SK-N-SH (cell line): ENCODE results near the gene TBC1D2B. TPM values are rescaled to one million over a fixed set of nuclear protein-coding genes. Genes with fewer than 3 reads are reported as not detected.

Experiments used
- CTCF ChIA-PET: fragments of 300-600, 350-600 bp; formaldehyde crosslinking; extraction: SDS; loops from one replicate; lab custom pipeline; 2021; lab: Yijun Ruan, JAX
- POLR2A ChIA-PET: fragments of 350-600 bp; sonication (Branson Sonifier 250); formaldehyde crosslinking; extraction: SDS; loops from one replicate; lab custom pipeline; 2020; ENCODE audit warnings: antibody characterized with exemption, inconsistent platforms; lab: Yijun Ruan, JAX
- DNase-seq: peaks from one replicate; pipeline ENCODE4 v3.0.0; 2012
- H2AFZ ChIP-seq: fragments of 200-600 bp; sonication (generic); 2 replicates; pipeline ENCODE4 v1.8.1; 2016; ENCODE audit warnings: antibody characterized with exemption, mild to moderate bottlenecking, low read depth
- H3F3A ChIP-seq: fragments of 200-600 bp; sonication (generic); replicated peaks from 2 replicates; pipeline ENCODE3; 2016; ENCODE audit warnings: antibody characterized with exemption, mild to moderate bottlenecking; ENCODE audit not compliant: insufficient read depth
- H3K27ac ChIP-seq, 2 experiments: fragments of 200-500 bp in 1 of 2; fragments of 200-600 bp in 1 of 2; sonication (Bioruptor generic) in 1 of 2; sonication (generic), shearing (Covaris generic) in 1 of 2; 2 replicates each; pipeline versions ENCODE4 v1.5.1 to v1.6.1; 2014 to 2016; ENCODE audit warnings: low read depth in 2 of 2, inconsistent platforms in 1 of 2, low read length in 1 of 2, mild to moderate bottlenecking in 1 of 2, mixed read lengths in 1 of 2
- H3K27me3 ChIP-seq: fragments of 200-600 bp; sonication (generic), shearing (Covaris generic); 2 replicates; pipeline ENCODE4 v1.6.1; 2016; ENCODE audit warnings: mixed run types; ENCODE audit not compliant: insufficient read depth
- H3K36me3 ChIP-seq, 2 experiments: fragments of 200-500 bp in 1 of 2; fragments of 200-600 bp in 1 of 2; sonication (Bioruptor generic) in 1 of 2; sonication (generic) in 1 of 2; replicated peaks in 1 of 2; 2 replicates each; pipeline versions ENCODE3 to v1.5.1; 2014 to 2016; ENCODE audit warnings: low read length in 1 of 2, mild to moderate bottlenecking in 1 of 2; ENCODE audit not compliant: insufficient read depth in 2 of 2, control insufficient read depth in 1 of 2
- H3K4me1 ChIP-seq, 2 experiments: fragments of 200-500 bp in 1 of 2; fragments of 200-600 bp in 1 of 2; sonication (Bioruptor generic) in 1 of 2; sonication (generic), shearing (Covaris generic) in 1 of 2; 2 replicates each; pipeline versions ENCODE4 v1.5.1 to v1.6.1; 2014 to 2016; ENCODE audit warnings: low read depth in 1 of 2, low read length in 1 of 2, mixed run types in 1 of 2; ENCODE audit not compliant: insufficient read depth in 2 of 2, control insufficient read depth in 1 of 2
- H3K4me2 ChIP-seq: fragments of 200-600 bp; sonication (generic), shearing (Covaris generic); 2 replicates; pipeline ENCODE4 v1.6.1; 2017; ENCODE audit warnings: mixed run types
- H3K4me3 ChIP-seq, 2 experiments: fragments of 200-500 bp in 1 of 2; fragments of 200-600 bp in 1 of 2; sonication (Bioruptor generic) in 1 of 2; sonication (generic), shearing (Covaris generic) in 1 of 2; 2 replicates each; pipeline versions ENCODE4 v1.5.1 to v1.8.1; 2014 to 2016; ENCODE audit warnings: low read depth in 2 of 2, inconsistent platforms in 1 of 2, low read length in 1 of 2, mild to moderate bottlenecking in 1 of 2, mixed read lengths in 1 of 2, moderate library complexity in 1 of 2
- H3K79me2 ChIP-seq: fragments of 200-600 bp; sonication (generic); 2 replicates; pipeline ENCODE4 v1.8.1; 2017; ENCODE audit warnings: mild to moderate bottlenecking; ENCODE audit not compliant: insufficient read depth
- H3K9ac ChIP-seq: fragments of 200-600 bp; sonication (generic); 2 replicates; pipeline ENCODE4 v1.6.1; 2017; ENCODE audit warnings: mixed run types
- H3K9me2 ChIP-seq: fragments of 200-600 bp; sonication (generic); 2 replicates; pipeline ENCODE4 v1.6.1; 2017; ENCODE audit warnings: mixed run types
- H3K9me3 ChIP-seq: fragments of 200-600 bp; sonication (generic); 2 replicates; pipeline ENCODE4 v1.6.1; 2017; ENCODE audit warnings: mixed run types, mild to moderate bottlenecking, moderate library complexity
- H4K20me1 ChIP-seq: fragments of 200-600 bp; sonication (generic); 2 replicates; pipeline ENCODE4 v1.6.1; 2017; ENCODE audit warnings: mild to moderate bottlenecking, mixed run types; ENCODE audit not compliant: insufficient read depth
- CHD2 ChIP-seq: fragments of 150-350 bp; IDR thresholded peaks from 2 replicates; pipeline ENCODE4 v1.6.1; 2018; ENCODE audit warnings: low read length; ENCODE audit not compliant: partially characterized antibody
- ELF1 ChIP-seq: IDR thresholded peaks from 2 replicates; pipeline ENCODE4 v1.4.0; 2012
- EP300 ChIP-seq, 2 experiments: IDR thresholded peaks; 2 replicates each; pipeline versions ENCODE4 v1.4.0 to v1.6.1; 2012; ENCODE audit warnings: borderline replicate concordance in 1 of 2, low read depth in 1 of 2, low read length in 1 of 2
- EZH2phosphoT487 ChIP-seq: fragments of 200-600 bp; sonication (generic); IDR thresholded peaks from 2 replicates; pipeline ENCODE4 v1.6.1; 2017; ENCODE audit warnings: low read depth, mixed run types, mild to moderate bottlenecking, antibody characterized with exemption, moderate library complexity, borderline replicate concordance
- FOSL2 ChIP-seq: IDR thresholded peaks from 2 replicates; pipeline ENCODE4 v1.4.0; 2012; ENCODE audit warnings: low read depth, mild to moderate bottlenecking, moderate library complexity, borderline replicate concordance
- FOXJ3 ChIP-seq: sonication (generic); formaldehyde crosslinking; IDR thresholded peaks from 2 replicates; pipeline ENCODE4 v1.5.1; 2020; ENCODE audit warnings: mild to moderate bottlenecking, missing genetic modification reagents
- FOXM1 ChIP-seq: IDR thresholded peaks from 2 replicates; pipeline ENCODE4 v1.4.0; 2012; ENCODE audit warnings: low read depth, mild to moderate bottlenecking
- GABPA ChIP-seq: IDR thresholded peaks from 2 replicates; pipeline ENCODE4 v1.4.0; 2012; ENCODE audit warnings: low read depth, mild to moderate bottlenecking
- JUND ChIP-seq: IDR thresholded peaks from 2 replicates; pipeline ENCODE4 v1.4.0; 2012
- MEF2A ChIP-seq: IDR thresholded peaks from 2 replicates; pipeline ENCODE4 v1.4.0; 2012; ENCODE audit warnings: low read depth, borderline replicate concordance
- MXI1 ChIP-seq: IDR thresholded peaks from 2 replicates; pipeline ENCODE4 v1.6.1; 2012; ENCODE audit warnings: mild to moderate bottlenecking, low read depth, low read length, improper control_type of control experiment
- NFIC ChIP-seq: IDR thresholded peaks from 2 replicates; pipeline ENCODE4 v1.4.0; 2012; ENCODE audit warnings: borderline replicate concordance
- NRF1 ChIP-seq: IDR thresholded peaks from 2 replicates; pipeline ENCODE4 v1.6.1; 2012; ENCODE audit warnings: low read depth, mild to moderate bottlenecking, low read length
- POLR2AphosphoS5 ChIP-seq: IDR thresholded peaks from 2 replicates; pipeline ENCODE4 v1.6.1; 2012; ENCODE audit warnings: low read depth, low read length
- RCOR1 ChIP-seq: fragments of 150-350 bp; IDR thresholded peaks from 2 replicates; pipeline ENCODE4 v1.6.1; 2017; ENCODE audit warnings: antibody characterized with exemption, low read length
- RXRA ChIP-seq: IDR thresholded peaks from 2 replicates; pipeline ENCODE4 v1.4.0; 2012; ENCODE audit warnings: low read depth, mild to moderate bottlenecking, borderline replicate concordance
- SIN3A ChIP-seq: IDR thresholded peaks from 2 replicates; pipeline ENCODE4 v1.6.1; 2012; ENCODE audit warnings: low read depth, mild to moderate bottlenecking, low read length, moderate library complexity, borderline replicate concordance
- SMC3 ChIP-seq: IDR thresholded peaks from 2 replicates; pipeline ENCODE4 v1.6.1; 2012; ENCODE audit warnings: low read depth, low read length, improper control_type of control experiment
- TAF1 ChIP-seq: IDR thresholded peaks from 2 replicates; pipeline ENCODE4 v1.6.1; 2012; ENCODE audit warnings: low read depth, mild to moderate bottlenecking, low read length, moderate library complexity, borderline replicate concordance
- TCF12 ChIP-seq: IDR thresholded peaks from 2 replicates; pipeline ENCODE4 v1.4.0; 2012
- YY1 ChIP-seq: IDR thresholded peaks from 2 replicates; pipeline ENCODE4 v1.4.0; 2012; ENCODE audit warnings: low read depth, mild to moderate bottlenecking
- WGBS: methylation state at CpG from one replicate; pipeline ENCODE4 v1.1.6; 2017; ENCODE audit warnings: low lambda C conversion rate; 5-methylcytosine and 5-hydroxymethylcytosine counted together
- polyA plus RNA-seq, 3 experiments: library from polyadenylated mRNA; depleted of rRNA; stranded (reverse); fragments of >200 nt; gene quantifications; 2 replicates each; pipeline ENCODE4 v1.2.3, GENCODE V29; 2012
- TF ChIP-seq, protein P1 (sequence below): fragments of 150-350 bp; IDR thresholded peaks from 2 replicates; pipeline ENCODE4 v1.6.1; 2016; ENCODE audit warnings: mild to moderate bottlenecking, low read depth, low read length
- TF ChIP-seq, protein P2 (sequence below): IDR thresholded peaks from 2 replicates; pipeline ENCODE4 v1.4.0; 2012; ENCODE audit warnings: low read depth
- TF ChIP-seq, protein P3 (sequence below): IDR thresholded peaks from 2 replicates; pipeline ENCODE4 v1.4.0; 2012; ENCODE audit warnings: low read depth, borderline replicate concordance
- TF ChIP-seq, protein P4 (sequence below): fragments of 150-350 bp; IDR thresholded peaks from 2 replicates; pipeline ENCODE4 v1.6.1; 2017; ENCODE audit warnings: antibody characterized with exemption, low read length, low read depth, borderline replicate concordance
- TF ChIP-seq, protein P5 (sequence below): fragments of 200-600 bp; sonication (generic); IDR thresholded peaks from 2 replicates; pipeline ENCODE4 v1.6.1; 2017; ENCODE audit warnings: antibody characterized with exemption, mild to moderate bottlenecking, moderate library complexity
- TF ChIP-seq, protein P6 (sequence below): IDR thresholded peaks from 2 replicates; pipeline ENCODE4; 2012

The TBC1D2B gene
- polyA plus RNA-seq, 1 of the 3 experiments (the other 2 are of a cell fraction) = 19.0 TPM

DNA sequence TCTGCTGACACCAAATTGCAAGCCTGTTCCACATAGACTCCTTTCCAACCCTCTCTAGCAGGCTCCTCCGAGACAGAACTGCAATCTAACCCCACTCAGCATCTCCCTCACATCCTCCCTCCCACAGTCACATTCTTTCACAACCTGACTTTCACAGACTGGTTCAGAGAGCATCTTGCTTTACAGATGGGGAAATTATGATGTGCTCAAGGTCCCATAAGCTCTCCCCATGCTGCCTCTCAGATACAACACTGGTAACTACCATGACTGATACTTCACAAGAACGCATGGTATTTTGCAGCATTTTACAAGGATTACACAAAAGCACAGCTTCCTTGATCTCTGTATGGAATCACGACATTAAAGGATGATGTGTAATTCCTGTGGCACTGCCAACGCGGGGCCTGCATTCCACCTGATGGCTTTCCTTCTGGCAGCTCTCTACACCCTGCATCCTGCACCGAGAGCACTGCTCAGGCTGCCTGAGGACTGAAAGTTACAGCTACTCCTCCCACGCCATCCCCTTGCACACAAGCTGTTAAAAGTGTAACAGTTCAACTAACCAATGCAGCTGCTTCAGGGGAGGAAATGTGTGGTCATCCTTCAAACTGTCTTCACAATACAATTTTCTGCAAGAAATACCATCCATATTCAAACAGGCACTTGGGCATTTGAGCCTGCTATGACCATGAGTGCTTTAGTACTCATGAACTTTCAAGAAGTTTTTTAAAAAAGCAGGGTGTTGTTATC is 27.6 kb downstream of the TBC1D2B start:
- H3K27ac ChIP-seq = peak overlapping the region; percentile 53 to 63; a peak in 3 of 4 replicates
- no peaks in the 10 kb centered on the region for H3F3A ChIP-seq
- H3K9me3 ChIP-seq = no peaks in the 10 kb centered on the region
- H3K4me2 ChIP-seq = no peak overlapping the region
- peaks cover 44 to 50% of the 10 kb centered on the region in 2 experiments for H3K4me1 ChIP-seq
- DNase-seq = no peak
- ChIA-PET CTCF (interaction anchor here (0.6 to 1.4 kb wide), 5 partner anchors 18 to 267 kb away, joined by 3 to 5 read pairs (median 3); no protein-coding TSS in a partner anchor), POLR2A (no interaction called here)
- WGBS = 63% methylated on average over 7 of the region's 7 CpGs
- no peaks in the 10 kb centered on the region for H3K9me2 ChIP-seq
- peaks cover 42% of the 10 kb centered on the region for H3K79me2 ChIP-seq
- H3K36me3 ChIP-seq = peaks cover 0 to 15% of the 10 kb centered on the region in 2 experiments
- no peaks in the 10 kb centered on the region for H3K27me3 ChIP-seq
- H3K4me3 ChIP-seq = no peak overlapping the region
- peaks cover 4% of the 10 kb centered on the region; the same call in 1 of the 2 replicates for H4K20me1 ChIP-seq
- no peak overlapping the region for H2AFZ ChIP-seq
- H3K9ac ChIP-seq = no peak overlapping the region
- TF ChIP-seq EP300 (IDR thresholded peaks at IDR 0.05; ENCODE audit: borderline replicate concordance in 1 of 2, low read depth in 1 of 2, low read length in 1 of 2) (peak in 1 of 2 experiments; percentile 79; a peak in 1 of 4 replicates), NFIC (peak; percentile 81), GABPA (no peak), JUND (peak; percentile 66; the same call in 1 of the 2 replicates), RCOR1 (no peak), SIN3A (no peak), NRF1 (no peak), MXI1 (no peak), TCF12 (peak; percentile 80), ELF1 (no peak), FOSL2 (peak; percentile 67; the same call in 1 of the 2 replicates), POLR2AphosphoS5 (peak; percentile 34; the same call in 1 of the 2 replicates), YY1 (no peak), SMC3 (no peak; the same call in 1 of the 2 replicates), FOXM1 (no peak), RXRA (no peak), EZH2phosphoT487 (no peak), MEF2A (no peak), CHD2 (no peak), TAF1 (no peak), FOXJ3 (CRISPR knock-in tag) (no peak)
- TF ChIP-seq, protein P1, sequence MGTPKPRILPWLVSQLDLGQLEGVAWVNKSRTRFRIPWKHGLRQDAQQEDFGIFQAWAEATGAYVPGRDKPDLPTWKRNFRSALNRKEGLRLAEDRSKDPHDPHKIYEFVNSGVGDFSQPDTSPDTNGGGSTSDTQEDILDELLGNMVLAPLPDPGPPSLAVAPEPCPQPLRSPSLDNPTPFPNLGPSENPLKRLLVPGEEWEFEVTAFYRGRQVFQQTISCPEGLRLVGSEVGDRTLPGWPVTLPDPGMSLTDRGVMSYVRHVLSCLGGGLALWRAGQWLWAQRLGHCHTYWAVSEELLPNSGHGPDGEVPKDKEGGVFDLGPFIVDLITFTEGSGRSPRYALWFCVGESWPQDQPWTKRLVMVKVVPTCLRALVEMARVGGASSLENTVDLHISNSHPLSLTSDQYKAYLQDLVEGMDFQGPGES = no peak
- TF ChIP-seq, protein P2, sequence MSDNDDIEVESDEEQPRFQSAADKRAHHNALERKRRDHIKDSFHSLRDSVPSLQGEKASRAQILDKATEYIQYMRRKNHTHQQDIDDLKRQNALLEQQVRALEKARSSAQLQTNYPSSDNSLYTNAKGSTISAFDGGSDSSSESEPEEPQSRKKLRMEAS = peak; percentile 46
- TF ChIP-seq, protein P3, sequence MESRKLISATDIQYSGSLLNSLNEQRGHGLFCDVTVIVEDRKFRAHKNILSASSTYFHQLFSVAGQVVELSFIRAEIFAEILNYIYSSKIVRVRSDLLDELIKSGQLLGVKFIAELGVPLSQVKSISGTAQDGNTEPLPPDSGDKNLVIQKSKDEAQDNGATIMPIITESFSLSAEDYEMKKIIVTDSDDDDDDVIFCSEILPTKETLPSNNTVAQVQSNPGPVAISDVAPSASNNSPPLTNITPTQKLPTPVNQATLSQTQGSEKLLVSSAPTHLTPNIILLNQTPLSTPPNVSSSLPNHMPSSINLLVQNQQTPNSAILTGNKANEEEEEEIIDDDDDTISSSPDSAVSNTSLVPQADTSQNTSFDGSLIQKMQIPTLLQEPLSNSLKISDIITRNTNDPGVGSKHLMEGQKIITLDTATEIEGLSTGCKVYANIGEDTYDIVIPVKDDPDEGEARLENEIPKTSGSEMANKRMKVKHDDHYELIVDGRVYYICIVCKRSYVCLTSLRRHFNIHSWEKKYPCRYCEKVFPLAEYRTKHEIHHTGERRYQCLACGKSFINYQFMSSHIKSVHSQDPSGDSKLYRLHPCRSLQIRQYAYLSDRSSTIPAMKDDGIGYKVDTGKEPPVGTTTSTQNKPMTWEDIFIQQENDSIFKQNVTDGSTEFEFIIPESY = no peak
- TF ChIP-seq, protein P4, sequence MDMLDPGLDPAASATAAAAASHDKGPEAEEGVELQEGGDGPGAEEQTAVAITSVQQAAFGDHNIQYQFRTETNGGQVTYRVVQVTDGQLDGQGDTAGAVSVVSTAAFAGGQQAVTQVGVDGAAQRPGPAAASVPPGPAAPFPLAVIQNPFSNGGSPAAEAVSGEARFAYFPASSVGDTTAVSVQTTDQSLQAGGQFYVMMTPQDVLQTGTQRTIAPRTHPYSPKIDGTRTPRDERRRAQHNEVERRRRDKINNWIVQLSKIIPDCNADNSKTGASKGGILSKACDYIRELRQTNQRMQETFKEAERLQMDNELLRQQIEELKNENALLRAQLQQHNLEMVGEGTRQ = no peak
- TF ChIP-seq, protein P5, sequence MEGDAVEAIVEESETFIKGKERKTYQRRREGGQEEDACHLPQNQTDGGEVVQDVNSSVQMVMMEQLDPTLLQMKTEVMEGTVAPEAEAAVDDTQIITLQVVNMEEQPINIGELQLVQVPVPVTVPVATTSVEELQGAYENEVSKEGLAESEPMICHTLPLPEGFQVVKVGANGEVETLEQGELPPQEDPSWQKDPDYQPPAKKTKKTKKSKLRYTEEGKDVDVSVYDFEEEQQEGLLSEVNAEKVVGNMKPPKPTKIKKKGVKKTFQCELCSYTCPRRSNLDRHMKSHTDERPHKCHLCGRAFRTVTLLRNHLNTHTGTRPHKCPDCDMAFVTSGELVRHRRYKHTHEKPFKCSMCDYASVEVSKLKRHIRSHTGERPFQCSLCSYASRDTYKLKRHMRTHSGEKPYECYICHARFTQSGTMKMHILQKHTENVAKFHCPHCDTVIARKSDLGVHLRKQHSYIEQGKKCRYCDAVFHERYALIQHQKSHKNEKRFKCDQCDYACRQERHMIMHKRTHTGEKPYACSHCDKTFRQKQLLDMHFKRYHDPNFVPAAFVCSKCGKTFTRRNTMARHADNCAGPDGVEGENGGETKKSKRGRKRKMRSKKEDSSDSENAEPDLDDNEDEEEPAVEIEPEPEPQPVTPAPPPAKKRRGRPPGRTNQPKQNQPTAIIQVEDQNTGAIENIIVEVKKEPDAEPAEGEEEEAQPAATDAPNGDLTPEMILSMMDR = no peak
- TF ChIP-seq, protein P6, sequence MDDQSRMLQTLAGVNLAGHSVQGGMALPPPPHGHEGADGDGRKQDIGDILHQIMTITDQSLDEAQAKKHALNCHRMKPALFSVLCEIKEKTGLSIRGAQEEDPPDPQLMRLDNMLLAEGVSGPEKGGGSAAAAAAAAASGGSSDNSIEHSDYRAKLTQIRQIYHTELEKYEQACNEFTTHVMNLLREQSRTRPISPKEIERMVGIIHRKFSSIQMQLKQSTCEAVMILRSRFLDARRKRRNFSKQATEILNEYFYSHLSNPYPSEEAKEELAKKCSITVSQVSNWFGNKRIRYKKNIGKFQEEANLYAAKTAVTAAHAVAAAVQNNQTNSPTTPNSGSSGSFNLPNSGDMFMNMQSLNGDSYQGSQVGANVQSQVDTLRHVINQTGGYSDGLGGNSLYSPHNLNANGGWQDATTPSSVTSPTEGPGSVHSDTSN = peak; percentile 70
